Tibial artery (tissue), 4 donors: ENCODE results near the gene ITGA7.

ENCODE experiments used
- DNase-seq, 2 donors: peaks; one replicate each; pipeline ENCODE4 v3.0.0-alpha.2; 2019
- H3K27ac ChIP-seq, 2 donors: fragments of 200-600 bp; sonication (generic) in 1 of 2; 1 replicate in 1 of 2; 2 replicates in 1 of 2; pipeline ENCODE4 v1.5.1; 2018 to 2019; ENCODE audit warnings: mild to moderate bottlenecking in 1 of 2
- H3K27me3 ChIP-seq, 2 donors: fragments of 200-600 bp; sonication (generic) in 1 of 2; one replicate each; pipeline versions ENCODE4 v1.5.1 to v1.6.0; 2016 to 2019
- H3K36me3 ChIP-seq, 3 donors: fragments of 200-600 bp; sonication (generic) in 2 of 3; one replicate each; pipeline ENCODE4 v1.5.1; 2016 to 2019; ENCODE audit warnings: mild to moderate bottlenecking in 2 of 3
- H3K4me1 ChIP-seq, 4 donors: fragments of 200-600 bp; sonication (generic) in 2 of 4; 1 replicate in 3 of 4; 2 replicates in 1 of 4; pipeline ENCODE4 v1.5.1; 2016 to 2019
- H3K4me3 ChIP-seq, 2 donors: fragments of 200-600 bp; sonication (generic) in 1 of 2; 1 replicate in 1 of 2; 2 replicates in 1 of 2; pipeline ENCODE4 v1.5.1; 2018 to 2019; ENCODE audit warnings: mild to moderate bottlenecking in 2 of 2
- H3K9me3 ChIP-seq, 3 donors: fragments of 200-600 bp; sonication (generic) in 1 of 3; one replicate each; pipeline ENCODE4 v1.5.1; 2016 to 2019
- intact Hi-C: fragments of 100-400 bp; cut with DNase I; formaldehyde crosslinking; loops from one replicate; pipeline ENCODE4 v1.15.0; 2023; ENCODE audit warnings: low total_unique reads
- TF ChIP-seq, protein P1 (sequence below), 2 experiments: fragments of 200-600 bp in 1 of 2; fragments of 450-650 bp in 1 of 2; IDR thresholded peaks; one replicate each; pipeline ENCODE4 v1.5.1; 2017 to 2019; ENCODE audit warnings: antibody characterized with exemption in 2 of 2, mild to moderate bottlenecking in 1 of 2, moderate library complexity in 1 of 2

The ITGA7 gene

DNA sequence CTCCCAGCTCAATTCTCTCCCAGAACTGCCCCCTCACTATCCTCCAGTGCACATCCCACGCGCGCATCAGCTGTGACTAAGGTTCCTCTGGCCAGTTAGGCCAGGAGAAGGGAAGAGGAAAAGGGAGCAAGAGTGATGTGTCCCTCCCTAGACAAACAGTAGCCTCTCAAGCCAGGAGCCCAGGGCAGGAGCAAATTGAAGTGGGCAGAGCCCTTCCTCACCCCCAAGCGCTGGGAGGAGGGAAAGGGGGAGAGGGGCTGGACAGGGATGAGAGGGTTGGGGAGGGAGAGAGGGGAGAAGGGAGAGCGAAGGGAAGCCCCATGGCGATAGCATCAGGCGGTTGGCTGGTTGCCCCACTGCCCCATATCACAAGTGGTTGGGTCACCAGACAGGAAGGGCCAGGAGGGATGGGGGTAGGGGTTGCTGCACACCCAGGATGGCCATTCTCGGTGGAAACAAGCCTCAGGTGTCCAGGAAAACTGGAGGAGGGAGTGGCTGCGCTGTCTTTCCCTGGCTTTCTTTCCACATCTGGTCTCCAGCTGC is 20.0 kb upstream of the ITGA7 start:
- no peaks in the 10 kb centered on the region for H3K27me3 ChIP-seq
- H3K36me3 ChIP-seq: peaks cover 24 to 38% (median 35%) of the 10 kb centered on the region in 3 donors
- intact Hi-C loops: no loop called here
- no peaks in the 10 kb centered on the region for H3K9me3 ChIP-seq
- H3K27ac ChIP-seq: peak overlapping the region; percentile 98 to 99
- peak; percentile 81 to 87 for DNase-seq
- TF ChIP-seq, protein P1, sequence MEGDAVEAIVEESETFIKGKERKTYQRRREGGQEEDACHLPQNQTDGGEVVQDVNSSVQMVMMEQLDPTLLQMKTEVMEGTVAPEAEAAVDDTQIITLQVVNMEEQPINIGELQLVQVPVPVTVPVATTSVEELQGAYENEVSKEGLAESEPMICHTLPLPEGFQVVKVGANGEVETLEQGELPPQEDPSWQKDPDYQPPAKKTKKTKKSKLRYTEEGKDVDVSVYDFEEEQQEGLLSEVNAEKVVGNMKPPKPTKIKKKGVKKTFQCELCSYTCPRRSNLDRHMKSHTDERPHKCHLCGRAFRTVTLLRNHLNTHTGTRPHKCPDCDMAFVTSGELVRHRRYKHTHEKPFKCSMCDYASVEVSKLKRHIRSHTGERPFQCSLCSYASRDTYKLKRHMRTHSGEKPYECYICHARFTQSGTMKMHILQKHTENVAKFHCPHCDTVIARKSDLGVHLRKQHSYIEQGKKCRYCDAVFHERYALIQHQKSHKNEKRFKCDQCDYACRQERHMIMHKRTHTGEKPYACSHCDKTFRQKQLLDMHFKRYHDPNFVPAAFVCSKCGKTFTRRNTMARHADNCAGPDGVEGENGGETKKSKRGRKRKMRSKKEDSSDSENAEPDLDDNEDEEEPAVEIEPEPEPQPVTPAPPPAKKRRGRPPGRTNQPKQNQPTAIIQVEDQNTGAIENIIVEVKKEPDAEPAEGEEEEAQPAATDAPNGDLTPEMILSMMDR (IDR thresholded peaks at IDR 0.05): no peak
- H3K4me1 ChIP-seq: peaks cover 0 to 63% (median 51%) of the 10 kb centered on the region in 4 donors
- peak overlapping the region; percentile 92 to 97 for H3K4me3 ChIP-seq

DNA sequence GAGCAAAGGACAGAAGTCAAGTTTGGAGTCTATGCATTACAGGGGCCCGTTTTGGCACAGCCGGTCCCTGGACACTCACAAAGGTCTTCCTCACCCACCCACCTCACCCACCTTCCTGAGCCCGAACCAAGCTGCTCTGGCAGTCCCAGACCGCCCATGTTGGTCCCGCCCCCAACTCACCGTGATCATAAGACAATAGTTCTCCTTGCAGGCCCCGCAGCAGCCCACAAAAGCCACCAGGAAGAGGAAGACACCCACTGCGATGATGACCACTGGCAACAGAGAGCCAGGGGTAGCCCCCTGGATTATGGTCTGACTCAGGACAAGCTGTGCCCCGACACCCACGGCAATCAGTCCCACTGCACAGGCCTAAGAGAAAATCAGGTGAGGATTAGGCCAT is 19.3 kb upstream of the ITGA7 start:
- DNase-seq: no peak
- peak overlapping the region; percentile 98 to 99 for H3K27ac ChIP-seq
- H3K4me1 ChIP-seq: peaks cover 0 to 70% (median 52%) of the 10 kb centered on the region in 4 donors
- H3K4me3 ChIP-seq: peak overlapping the region; percentile 92 to 97
- H3K27me3 ChIP-seq: no peaks in the 10 kb centered on the region
- intact Hi-C loops: no loop called here
- no peaks in the 10 kb centered on the region for H3K9me3 ChIP-seq
- TF ChIP-seq, protein P1 (IDR thresholded peaks at IDR 0.05): no peak
- H3K36me3 ChIP-seq: peaks cover 24 to 38% (median 35%) of the 10 kb centered on the region in 3 donors

GRCh38 chr12:55725556-55725955 is 17.9 kb upstream of the ITGA7 start:
- Histone ChIP-seq H3K4me1 (peaks cover 5 to 78% (median 62%) of the 10 kb centered on the region in 4 donors), H3K4me3 (no peak overlapping the region), H3K36me3 (peaks cover 24 to 38% (median 35%) of the 10 kb centered on the region in 3 donors), H3K27ac (peak overlapping the region; percentile 98 to 99), H3K27me3 (no peaks in the 10 kb centered on the region), H3K9me3 (no peaks in the 10 kb centered on the region)
- no peak for DNase-seq
- TF ChIP-seq, protein P1 (IDR thresholded peaks at IDR 0.05): no peak
- intact Hi-C loops: no loop called here

DNA sequence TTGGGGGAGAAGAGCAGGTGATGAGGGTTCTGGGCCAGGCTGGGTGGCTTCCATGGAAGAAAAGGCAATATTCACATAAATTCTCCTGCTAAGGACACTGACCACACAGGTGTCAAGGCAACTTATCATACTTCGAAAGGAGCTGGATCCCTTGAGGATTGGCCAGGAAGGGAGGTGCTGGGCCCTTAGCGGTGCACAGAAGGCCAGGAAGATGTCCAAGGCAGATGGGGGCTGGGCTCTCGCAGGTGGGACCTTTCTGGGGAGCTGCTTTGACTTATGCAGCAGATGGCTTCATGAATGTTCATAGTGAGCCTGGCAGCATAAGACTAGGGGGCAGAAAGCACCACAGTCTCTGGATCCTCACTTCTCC is 17.2 kb upstream of the ITGA7 start:
- Histone ChIP-seq H3K27me3 (no peaks in the 10 kb centered on the region), H3K36me3 (peaks cover 24 to 38% (median 35%) of the 10 kb centered on the region in 3 donors), H3K4me3 (no peak overlapping the region), H3K27ac (peak overlapping the region; percentile 98 to 99), H3K9me3 (no peaks in the 10 kb centered on the region), H3K4me1 (peaks cover 5 to 78% (median 61%) of the 10 kb centered on the region in 4 donors)
- intact Hi-C loops: loop anchor here (5.0 kb wide), 1 partner anchor 43 kb away; a partner anchor contains a TSS
- TF ChIP-seq, protein P1 (IDR thresholded peaks at IDR 0.05): no peak
- DNase-seq: no peak

DNA sequence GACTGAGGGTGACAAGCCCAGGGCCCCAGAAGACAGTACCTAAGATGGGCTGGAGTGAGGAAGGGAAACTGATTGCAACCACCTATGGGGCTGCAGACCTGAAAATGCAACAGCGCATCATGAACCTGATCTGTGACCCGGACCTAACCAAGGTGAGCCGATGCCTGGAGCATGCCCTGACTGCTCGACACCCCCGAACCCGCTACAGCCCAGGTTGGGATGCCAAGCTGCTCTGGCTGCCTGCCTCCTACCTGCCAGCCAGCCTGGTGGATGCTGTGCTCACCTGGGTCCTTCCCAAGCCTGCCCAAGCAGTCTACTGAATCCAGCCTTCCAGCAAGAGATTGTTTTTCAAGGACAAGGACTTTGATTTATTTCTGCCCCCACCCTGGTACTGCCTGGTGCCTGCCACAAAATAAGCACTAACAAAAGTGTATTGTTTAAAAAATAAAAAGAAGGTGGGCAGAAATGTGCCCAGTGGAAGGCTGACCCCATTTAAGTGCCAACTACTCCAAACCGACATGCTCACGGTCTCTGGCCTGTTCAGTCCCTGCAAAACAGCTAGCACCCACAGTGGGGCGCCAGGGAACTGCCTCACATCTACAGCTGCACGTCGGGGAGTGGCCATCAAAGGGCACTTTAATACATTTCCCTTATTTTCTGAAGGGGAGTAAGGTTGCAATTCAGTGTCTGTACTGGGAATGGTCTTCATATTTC is 16.7 kb upstream of the ITGA7 start:
- H3K4me3 ChIP-seq: no peak overlapping the region
- DNase-seq: peak; percentile 80 to 87
- no peaks in the 10 kb centered on the region for H3K27me3 ChIP-seq
- TF ChIP-seq, protein P1 (IDR thresholded peaks at IDR 0.05): peak; percentile 64 to 69
- H3K36me3 ChIP-seq: peaks cover 24 to 38% (median 35%) of the 10 kb centered on the region in 3 donors
- H3K9me3 ChIP-seq: no peaks in the 10 kb centered on the region
- H3K4me1 ChIP-seq: peaks cover 5 to 81% (median 66%) of the 10 kb centered on the region in 4 donors
- H3K27ac ChIP-seq: peak overlapping the region; percentile 58 to 98
- intact Hi-C loops: loop anchor here (5.0 kb wide), 1 partner anchor 42 kb away; a partner anchor contains a TSS
